K562 (cell line): ENCODE results near the gene DUSP16. TPM values are rescaled to one million over a fixed set of nuclear protein-coding genes. Genes with fewer than 3 reads are reported as not detected.

Source experiments
- ATAC-seq: fragments of 200-7000 bp; cut with Tn5 transposase; 3 replicates; pipeline ENCODE4 v1.9.1; 2020; ENCODE audit warnings: moderate library complexity
- BruUV-seq: library from RNA; stranded (reverse); fragments of 400-500 nt; replicated peaks from 2 replicates; lab custom pipeline; 2021; lab: Mats Ljungman, UMichigan
- CTCF ChIA-PET: fragments of 300-600 bp; formaldehyde crosslinking; extraction: SDS; loops from one replicate; lab custom pipeline; 2021; ENCODE audit warnings: low intra/inter-chr PET ratio; lab: Yijun Ruan, JAX
- POLR2A ChIA-PET: fragments of 300-600, 350-650 bp; sonication (Branson Sonifier 250); formaldehyde crosslinking; extraction: SDS; loops from one replicate; lab custom pipeline; 2021; ENCODE audit warnings: antibody characterized with exemption, inconsistent platforms; lab: Yijun Ruan, JAX
- DNase-seq, 4 experiments: peaks; one replicate each; pipeline versions ENCODE4 v3.0.0 to v3.0.0-alpha.2; 2011 to 2018; ENCODE audit warnings: low spot score in 3 of 4, mixed read lengths in 3 of 4; ENCODE audit errors: extremely low read depth in 1 of 4
- FAIRE-seq: peaks from 2 replicates; lab custom pipeline; 2011; peaks lifted over from hg19 to GRCh38; lab: Jason Lieb, UNC
- H2AFZ ChIP-seq: 2 replicates; pipeline ENCODE4 v1.6.0; 2011; ENCODE audit warnings: low read depth, low read length, control low read depth, inconsistent platforms
- H3K27ac ChIP-seq: fragments of 200-600 bp; 3 replicates; pipeline ENCODE4 v1.8.0; 2011; ENCODE audit warnings: low read depth, mild to moderate bottlenecking, control low read depth, inconsistent platforms, low read length, moderate library complexity, mixed read lengths; ENCODE audit errors: extremely low read depth
- H3K27me3 ChIP-seq, 2 experiments: fragments of 300-600 bp in 1 of 2; 2 replicates in 1 of 2; 3 replicates in 1 of 2; pipeline versions ENCODE4 v1.6.0 to v1.8.0; 2011; ENCODE audit warnings: inconsistent platforms in 2 of 2, low read length in 2 of 2, mild to moderate bottlenecking in 1 of 2, mixed read lengths in 1 of 2, moderate library complexity in 1 of 2; ENCODE audit not compliant: control insufficient read depth in 2 of 2, insufficient read depth in 2 of 2
- H3K36me3 ChIP-seq: fragments of 300-600 bp; 3 replicates; pipeline ENCODE4 v1.8.0; 2011; ENCODE audit warnings: mild to moderate bottlenecking, low read length, inconsistent platforms; ENCODE audit not compliant: control insufficient read depth, insufficient read depth
- H3K4me1 ChIP-seq, 2 experiments: fragments of 200-600 bp in 1 of 2; replicated peaks in 1 of 2; 2 replicates in 1 of 2; 3 replicates in 1 of 2; pipeline versions ENCODE4 v1.5.1 to v1.8.0; 2011; ENCODE audit warnings: inconsistent platforms in 2 of 2, low read length in 2 of 2, mild to moderate bottlenecking in 1 of 2, mixed read lengths in 1 of 2, moderate library complexity in 1 of 2; ENCODE audit not compliant: control insufficient read depth in 2 of 2, insufficient read depth in 2 of 2
- H3K4me2 ChIP-seq: 2 replicates; pipeline ENCODE4 v1.6.1; 2011; ENCODE audit warnings: low read length, control low read depth, inconsistent platforms, mixed read lengths; ENCODE audit not compliant: insufficient read depth
- H3K4me3 ChIP-seq: fragments of 200-600 bp; sonication (generic), shearing (Covaris generic); 2 replicates; pipeline ENCODE4 v1.5.1; 2016; ENCODE audit warnings: control low read depth, inconsistent platforms
- H3K79me2 ChIP-seq: fragments of 200-600 bp; 3 replicates; pipeline ENCODE4 v1.8.0; 2011; ENCODE audit warnings: low read length, inconsistent platforms; ENCODE audit not compliant: control insufficient read depth, insufficient read depth
- H3K9ac ChIP-seq, 2 experiments: 2 replicates each; pipeline versions ENCODE4 v1.6.0 to v1.6.1; 2011; ENCODE audit warnings: low read depth in 2 of 2, low read length in 2 of 2, control low read depth in 1 of 2, inconsistent platforms in 1 of 2, mild to moderate bottlenecking in 1 of 2, mixed read lengths in 1 of 2; ENCODE audit not compliant: insufficient read depth in 1 of 2
- H3K9me1 ChIP-seq: one replicate; pipeline ENCODE4 v1.6.0; 2011; ENCODE audit warnings: inconsistent platforms, mild to moderate bottlenecking, low read length, moderate library complexity; ENCODE audit not compliant: control insufficient read depth, insufficient read depth
- H3K9me3 ChIP-seq: replicated peaks from 2 replicates; pipeline ENCODE4 v1.5.1; 2011; ENCODE audit warnings: low read depth, low read length, inconsistent platforms; ENCODE audit not compliant: control insufficient read depth, insufficient read depth
- H4K20me1 ChIP-seq: replicated peaks from 2 replicates; pipeline ENCODE4 v1.6.1; 2011; ENCODE audit warnings: low read length, inconsistent platforms, mixed read lengths; ENCODE audit not compliant: control insufficient read depth, insufficient read depth
- CTBP1 ChIP-seq: fragments of 450-650 bp; IDR thresholded peaks from 2 replicates; pipeline ENCODE4 v1.6.1; 2016; ENCODE audit warnings: borderline replicate concordance
- GATAD2B ChIP-seq: fragments of 450-650 bp; IDR thresholded peaks from 2 replicates; pipeline ENCODE4 v1.6.1; 2017; ENCODE audit warnings: mild to moderate bottlenecking, borderline replicate concordance
- HNRNPLL ChIP-seq: fragments of 200-400 bp; formaldehyde crosslinking; IDR thresholded peaks from 2 replicates; pipeline ENCODE4 v1.6.1; 2017; ENCODE audit warnings: low read length, low read depth, mild to moderate bottlenecking; ENCODE audit not compliant: poor library complexity, severe bottlenecking
- KDM5B ChIP-seq: fragments of 200-600 bp; sonication (generic); IDR thresholded peaks from 2 replicates; pipeline ENCODE4 v1.6.1; 2012; ENCODE audit warnings: low read depth, mild to moderate bottlenecking, moderate library complexity, low read length, control low read depth, inconsistent platforms; ENCODE audit not compliant: insufficient replicate concordance
- OTX1 ChIP-seq: fragments of 450-650 bp; formaldehyde crosslinking; IDR thresholded peaks from 2 replicates; pipeline ENCODE4 v1.4.0; 2022; ENCODE audit warnings: mild to moderate bottlenecking
- POLR2G ChIP-seq: fragments of 200-400 bp; formaldehyde crosslinking; IDR thresholded peaks from 2 replicates; pipeline ENCODE4 v1.6.1; 2017; ENCODE audit warnings: low read depth, mild to moderate bottlenecking, antibody characterized with exemption, low read length, moderate library complexity
- RBFOX2 ChIP-seq: fragments of 200-400 bp; formaldehyde crosslinking; IDR thresholded peaks from 2 replicates; pipeline ENCODE4 v1.6.1; 2017; ENCODE audit warnings: low read depth, mild to moderate bottlenecking, low read length, moderate library complexity
- ZSCAN32 ChIP-seq: fragments of 450-650 bp; formaldehyde crosslinking; IDR thresholded peaks from 2 replicates; pipeline ENCODE4 v1.4.0; 2020; ENCODE audit warnings: mild to moderate bottlenecking, moderate library complexity
- WGBS: fragments of 100-300 bp; shearing (Covaris generic); methylation state at CpG from one replicate; pipeline ENCODE4 v1.1.6; 2016; ENCODE audit warnings: low coverage, mixed read lengths; ENCODE audit not compliant: insufficient coverage; ENCODE audit errors: missing lambda C conversion rate; 5-methylcytosine and 5-hydroxymethylcytosine counted together
- in situ Hi-C: fragments of 300-500 bp; cut with MboI; formaldehyde crosslinking; loops from 4 replicates; pipeline ENCODE4 v1.15.0; 2018; ENCODE audit warnings: inconsistent platforms, mixed read lengths
- intact Hi-C: fragments of 100-400 bp; cut with micrococcal nuclease; formaldehyde crosslinking; loops from 2 replicates; pipeline ENCODE4 v1.14.2; 2022
- polyA plus RNA-seq, 8 experiments: library from polyadenylated mRNA; depleted of rRNA in 4 of 8; stranded (reverse) in 5 of 8; unstranded in 3 of 8; fragments of >200 nt; fragmentation: Nextera tagmentation in 2 of 8; fragmentation: Illumina TruSeq in 1 of 8; extraction: Ambion mirVana in 2 of 8; extraction: Trizol in 1 of 8; gene quantifications; 2 replicates each; pipeline versions ENCODE4 v1.2.1 to v1.2.3, GENCODE V29; 2011 to 2014; ENCODE audit warnings: inconsistent platforms in 1 of 8, missing spikeins in 1 of 8
- total RNA-seq, 7 experiments: library from RNA; depleted of rRNA in 6 of 7; stranded (reverse); fragments of >200 nt in 6 of 7; fragmentation: Illumina TruSeq in 2 of 7; extraction: Trizol in 2 of 7; gene quantifications; 2 replicates each; pipeline versions ENCODE4 v1.2.1 to v1.2.3, GENCODE V29; 2011 to 2021; ENCODE audit warnings: low replicate concordance in 1 of 7
- TF ChIP-seq, protein P1 (sequence below): fragments of 450-650 bp; formaldehyde crosslinking; IDR thresholded peaks from 2 replicates; pipeline ENCODE4 v1.4.0; 2020; ENCODE audit warnings: mild to moderate bottlenecking, moderate library complexity
- TF ChIP-seq, protein P2 (sequence below), 2 experiments: IDR thresholded peaks; 2 replicates each; pipeline ENCODE4 v1.6.1; 2012; ENCODE audit warnings: improper control_type of control experiment in 2 of 2, low read depth in 2 of 2, low read length in 2 of 2, borderline replicate concordance in 1 of 2
- TF ChIP-seq, protein P3 (sequence below): fragments of 250-450 bp; sonication (Bioruptor Pico); IDR thresholded peaks from 2 replicates; pipeline ENCODE4 v1.9.0; 2021; ENCODE audit warnings: mild to moderate bottlenecking, inconsistent platforms
- TF ChIP-seq, protein P4 (sequence below), 2 experiments: fragments of 450-650 bp; conservative IDR thresholded peaks; 2 replicates each; pipeline ENCODE4 v1.6.1; 2017; ENCODE audit warnings: mild to moderate bottlenecking in 2 of 2, moderate library complexity in 2 of 2

DUSP16 gene
- total and polyA plus RNA-seq, 9 of the 15 experiments (the other 6 are each of a cell fraction or from before 2014, with no cell fraction given), result 0.70 to 12.3 (median 5.7) TPM

DNA sequence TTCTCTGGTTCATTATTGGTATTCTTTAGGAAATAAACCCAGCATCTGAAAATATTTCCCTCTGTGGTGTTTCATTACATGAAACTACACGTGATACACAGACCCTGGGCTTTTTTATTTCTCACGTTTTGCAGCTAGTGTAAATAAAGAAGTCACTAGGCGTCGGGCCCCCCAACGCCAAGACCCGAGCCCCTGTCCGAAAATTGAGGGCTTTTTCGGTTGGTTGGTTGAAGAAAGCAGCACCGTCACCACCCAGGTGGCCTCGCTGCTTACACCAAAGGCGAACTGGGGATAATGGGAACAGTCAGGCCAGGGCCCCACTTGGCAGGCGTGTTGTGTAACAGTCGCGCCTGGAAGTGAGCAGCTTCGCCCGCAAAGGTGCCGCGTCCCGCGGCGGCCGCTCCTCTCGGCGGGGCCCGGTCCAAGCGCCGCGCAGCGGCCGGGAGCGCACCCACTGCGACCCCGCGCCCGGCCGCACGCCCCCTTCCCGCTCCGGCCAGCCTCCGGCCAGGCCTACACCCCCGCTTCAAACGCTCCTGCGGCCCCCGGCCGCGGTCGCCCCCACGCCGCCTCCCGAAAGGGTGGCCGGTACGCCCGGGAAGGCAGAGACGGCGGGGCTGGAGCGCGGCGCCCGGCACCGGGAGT lies 1.2 kb downstream of the DUSP16 start:
- H3K36me3 ChIP-seq, result no peaks in the 10 kb centered on the region
- TSS peak; percentile 98 for BruUV-seq
- 0% methylated on average over 14 of the region's 60 CpGs for WGBS
- H3K4me2 ChIP-seq, result peak overlapping the region; percentile 90
- H3K27me3 ChIP-seq, result no peaks in the 10 kb centered on the region
- peak; percentile 40 for ATAC-seq
- peak overlapping the region; percentile 96 to 100 for H3K9ac ChIP-seq
- H3K9me1 ChIP-seq, result no peaks in the 10 kb centered on the region
- peak overlapping the region; percentile 78 for H2AFZ ChIP-seq
- no peaks in the 10 kb centered on the region for H4K20me1 ChIP-seq
- intact Hi-C loops, result loop anchor here (5.0 kb wide), 3 partner anchors 51 to 184 kb away; partner anchors contain the start of gene CREBL2
- peaks cover 49% of the 10 kb centered on the region for H3K79me2 ChIP-seq
- DNase-seq, result peak in 2 of 4 experiments; percentile 25 to 45
- peak overlapping the region; percentile 97 for H3K27ac ChIP-seq
- peaks cover 9 to 11% of the 10 kb centered on the region in 2 experiments; a peak in 4 of 5 replicates for H3K4me1 ChIP-seq
- in situ Hi-C loops, result no loop called here
- CTCF ChIA-PET, result interaction anchor here (1.0 kb wide), 1 partner anchor 50 kb away, joined by 3 read pairs; the partner anchor contains the start of gene CREBL2
- FAIRE-seq, result peak; percentile 6
- H3K9me3 ChIP-seq, result no peaks in the 10 kb centered on the region
- POLR2A ChIA-PET, result interaction anchor here (0.8 kb wide), 1 partner anchor 228 kb away, joined by 3 read pairs; no protein-coding TSS in a partner anchor
- peak overlapping the region; percentile 82 for H3K4me3 ChIP-seq
- TF ChIP-seq CTBP1, result peak; percentile 60; the same call in 1 of the 2 replicates
- TF ChIP-seq OTX1 (CRISPR knock-in tag), result no peak
- peak; percentile 84 for TF ChIP-seq POLR2G
- peak; percentile 81 for TF ChIP-seq RBFOX2
- TF ChIP-seq ZSCAN32, result no peak
- TF ChIP-seq HNRNPLL, result no peak
- TF ChIP-seq, protein P1, sequence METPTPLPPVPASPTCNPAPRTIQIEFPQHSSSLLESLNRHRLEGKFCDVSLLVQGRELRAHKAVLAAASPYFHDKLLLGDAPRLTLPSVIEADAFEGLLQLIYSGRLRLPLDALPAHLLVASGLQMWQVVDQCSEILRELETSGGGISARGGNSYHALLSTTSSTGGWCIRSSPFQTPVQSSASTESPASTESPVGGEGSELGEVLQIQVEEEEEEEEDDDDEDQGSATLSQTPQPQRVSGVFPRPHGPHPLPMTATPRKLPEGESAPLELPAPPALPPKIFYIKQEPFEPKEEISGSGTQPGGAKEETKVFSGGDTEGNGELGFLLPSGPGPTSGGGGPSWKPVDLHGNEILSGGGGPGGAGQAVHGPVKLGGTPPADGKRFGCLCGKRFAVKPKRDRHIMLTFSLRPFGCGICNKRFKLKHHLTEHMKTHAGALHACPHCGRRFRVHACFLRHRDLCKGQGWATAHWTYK (CRISPR knock-in tag), result no peak
- TF ChIP-seq, protein P2, sequence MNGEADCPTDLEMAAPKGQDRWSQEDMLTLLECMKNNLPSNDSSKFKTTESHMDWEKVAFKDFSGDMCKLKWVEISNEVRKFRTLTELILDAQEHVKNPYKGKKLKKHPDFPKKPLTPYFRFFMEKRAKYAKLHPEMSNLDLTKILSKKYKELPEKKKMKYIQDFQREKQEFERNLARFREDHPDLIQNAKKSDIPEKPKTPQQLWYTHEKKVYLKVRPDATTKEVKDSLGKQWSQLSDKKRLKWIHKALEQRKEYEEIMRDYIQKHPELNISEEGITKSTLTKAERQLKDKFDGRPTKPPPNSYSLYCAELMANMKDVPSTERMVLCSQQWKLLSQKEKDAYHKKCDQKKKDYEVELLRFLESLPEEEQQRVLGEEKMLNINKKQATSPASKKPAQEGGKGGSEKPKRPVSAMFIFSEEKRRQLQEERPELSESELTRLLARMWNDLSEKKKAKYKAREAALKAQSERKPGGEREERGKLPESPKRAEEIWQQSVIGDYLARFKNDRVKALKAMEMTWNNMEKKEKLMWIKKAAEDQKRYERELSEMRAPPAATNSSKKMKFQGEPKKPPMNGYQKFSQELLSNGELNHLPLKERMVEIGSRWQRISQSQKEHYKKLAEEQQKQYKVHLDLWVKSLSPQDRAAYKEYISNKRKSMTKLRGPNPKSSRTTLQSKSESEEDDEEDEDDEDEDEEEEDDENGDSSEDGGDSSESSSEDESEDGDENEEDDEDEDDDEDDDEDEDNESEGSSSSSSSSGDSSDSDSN (IDR thresholded peaks at IDR 0.05; ENCODE audit: borderline replicate concordance in 1 of 2, low read depth in 2 of 2, low read length in 2 of 2), result peak; percentile 77 to 88
- TF ChIP-seq KDM5B, result peak; percentile 44
- TF ChIP-seq, protein P3, sequence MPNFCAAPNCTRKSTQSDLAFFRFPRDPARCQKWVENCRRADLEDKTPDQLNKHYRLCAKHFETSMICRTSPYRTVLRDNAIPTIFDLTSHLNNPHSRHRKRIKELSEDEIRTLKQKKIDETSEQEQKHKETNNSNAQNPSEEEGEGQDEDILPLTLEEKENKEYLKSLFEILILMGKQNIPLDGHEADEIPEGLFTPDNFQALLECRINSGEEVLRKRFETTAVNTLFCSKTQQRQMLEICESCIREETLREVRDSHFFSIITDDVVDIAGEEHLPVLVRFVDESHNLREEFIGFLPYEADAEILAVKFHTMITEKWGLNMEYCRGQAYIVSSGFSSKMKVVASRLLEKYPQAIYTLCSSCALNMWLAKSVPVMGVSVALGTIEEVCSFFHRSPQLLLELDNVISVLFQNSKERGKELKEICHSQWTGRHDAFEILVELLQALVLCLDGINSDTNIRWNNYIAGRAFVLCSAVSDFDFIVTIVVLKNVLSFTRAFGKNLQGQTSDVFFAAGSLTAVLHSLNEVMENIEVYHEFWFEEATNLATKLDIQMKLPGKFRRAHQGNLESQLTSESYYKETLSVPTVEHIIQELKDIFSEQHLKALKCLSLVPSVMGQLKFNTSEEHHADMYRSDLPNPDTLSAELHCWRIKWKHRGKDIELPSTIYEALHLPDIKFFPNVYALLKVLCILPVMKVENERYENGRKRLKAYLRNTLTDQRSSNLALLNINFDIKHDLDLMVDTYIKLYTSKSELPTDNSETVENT, result peak; percentile 47; the same call in 1 of the 2 replicates
- TF ChIP-seq GATAD2B, result 0 out of 2 replicates have a peak, but pooled peaks have one; percentile 31
- TF ChIP-seq, protein P4, sequence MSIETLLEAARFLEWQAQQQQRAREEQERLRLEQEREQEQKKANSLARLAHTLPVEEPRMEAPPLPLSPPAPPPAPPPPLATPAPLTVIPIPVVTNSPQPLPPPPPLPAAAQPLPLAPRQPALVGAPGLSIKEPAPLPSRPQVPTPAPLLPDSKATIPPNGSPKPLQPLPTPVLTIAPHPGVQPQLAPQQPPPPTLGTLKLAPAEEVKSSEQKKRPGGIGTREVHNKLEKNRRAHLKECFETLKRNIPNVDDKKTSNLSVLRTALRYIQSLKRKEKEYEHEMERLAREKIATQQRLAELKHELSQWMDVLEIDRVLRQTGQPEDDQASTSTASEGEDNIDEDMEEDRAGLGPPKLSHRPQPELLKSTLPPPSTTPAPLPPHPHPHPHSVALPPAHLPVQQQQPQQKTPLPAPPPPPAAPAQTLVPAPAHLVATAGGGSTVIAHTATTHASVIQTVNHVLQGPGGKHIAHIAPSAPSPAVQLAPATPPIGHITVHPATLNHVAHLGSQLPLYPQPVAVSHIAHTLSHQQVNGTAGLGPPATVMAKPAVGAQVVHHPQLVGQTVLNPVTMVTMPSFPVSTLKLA (conservative IDR thresholded peaks at IDR 0.05), result peak in 1 of 2 experiments; percentile 11; a peak in 1 of 4 replicates
